ENCODE data around the gene A2ML1. TPM values are rescaled to one million over a fixed set of nuclear protein-coding genes. Genes with fewer than 3 reads are reported as not detected.
"Not testable (repeated sequence)": the region's sequence is repeated elsewhere in the genome, so short reads cannot be mapped to it uniquely, and the experiment has no call there.

A2ML1 gene
- total and polyA plus RNA-seq, 7 experiments from 2014 or later, result not detected

DNA sequence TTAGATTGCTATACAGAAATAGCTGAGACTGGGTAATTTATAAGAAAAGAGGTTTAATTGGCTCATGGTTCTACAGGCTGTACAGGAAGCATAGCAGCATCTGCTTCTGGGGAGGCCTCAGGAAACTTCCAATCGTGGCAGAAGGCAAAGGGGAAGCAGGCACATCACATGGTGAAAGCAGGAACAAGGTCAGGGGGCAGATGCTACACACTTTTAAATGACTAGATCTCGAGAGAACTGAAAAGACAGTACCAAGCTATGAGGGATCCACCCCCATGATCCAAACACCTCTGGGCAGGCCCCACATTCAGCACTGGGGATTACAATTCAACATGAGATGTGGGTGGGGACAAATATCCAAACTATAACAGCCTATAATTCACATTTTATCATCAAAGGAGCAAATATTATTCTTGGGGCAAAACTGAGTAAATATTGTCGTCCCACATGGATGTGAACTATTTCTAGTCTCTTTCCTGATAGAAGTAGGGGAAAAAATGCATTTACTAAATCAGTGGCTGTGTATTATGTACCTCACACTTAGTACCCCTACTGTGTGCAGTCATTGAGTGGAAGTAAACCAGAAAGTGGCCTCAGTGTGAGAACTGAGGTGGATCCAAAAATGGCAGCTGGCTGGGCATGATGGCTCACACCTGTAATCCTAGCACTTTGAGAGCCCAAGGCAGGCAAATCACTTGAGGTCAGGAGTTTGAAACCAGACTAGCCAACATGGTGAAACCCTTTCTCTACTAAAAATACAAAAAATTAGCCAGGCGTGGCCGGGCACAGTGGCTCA, 25.4 kb upstream of the A2ML1 start:
- Histone ChIP-seq H3K4me1 (ENCODE audit: control insufficient read depth in 2 of 2, insufficient read depth in 2 of 2, low read length in 2 of 2) (no peaks in the 10 kb centered on the region), H3K9me3 (ENCODE audit: control insufficient read depth in 2 of 3, low read length in 3 of 3) (no peaks in the 10 kb centered on the region), H3K4me3 (ENCODE audit: low read length) (no peak overlapping the region), H3K27me3 (ENCODE audit: control insufficient read depth in 2 of 2, insufficient read depth in 2 of 2, low read length in 2 of 2) (no peaks in the 10 kb centered on the region), H3K36me3 (ENCODE audit: control insufficient read depth in 2 of 3, insufficient read depth in 3 of 3, low read length in 3 of 3) (no peaks in the 10 kb centered on the region), H3K27ac (ENCODE audit: low read depth, low read length) (no peak overlapping the region)
- ChIA-PET POLR2A (no interaction called here), CTCF (interaction anchor here (0.6 kb wide), 1 partner anchor 95 kb away, joined by 4 read pairs; no protein-coding TSS in a partner anchor)
- H3K27me3 Mint-ChIP-seq, result no peaks in the 10 kb centered on the region
- DNase-seq, result no peak
- H3K4me3 Mint-ChIP-seq, result no peak overlapping the region
- H3K36me3 Mint-ChIP-seq, result peaks cover 0 to 12% (median 0%) of the 10 kb centered on the region in 5 donors
- ATAC-seq, result no peak
- H3K4me1 Mint-ChIP-seq, result peaks cover 0 to 3% (median 0%) of the 10 kb centered on the region in 7 donors
- peaks cover 0 to 18% (median 3%) of the 10 kb centered on the region in 11 donors for H3K9me3 Mint-ChIP-seq
- intact Hi-C loops (cut with micrococcal nuclease), result no loop called here
- H3K27ac Mint-ChIP-seq, result no peak overlapping the region

DNA sequence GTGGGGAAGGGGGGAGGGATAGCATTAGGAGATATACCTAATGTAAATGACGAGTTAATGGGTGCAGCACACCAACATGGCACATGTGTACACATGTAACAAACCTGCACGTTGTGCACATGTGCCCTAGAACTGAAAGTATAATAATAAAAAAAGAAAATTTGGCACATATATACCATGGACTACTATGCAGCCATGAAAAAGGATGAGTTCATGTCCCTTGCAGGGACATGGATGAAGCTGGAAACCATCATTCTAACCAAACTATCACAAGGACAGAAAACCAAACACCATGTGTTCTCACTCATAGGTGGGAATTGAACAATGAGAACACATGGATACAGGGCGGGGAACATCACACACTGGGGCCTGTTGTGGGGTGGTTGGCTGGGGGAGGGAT, 21.2 kb upstream of the A2ML1 start:
- ATAC-seq; H3K4me1 Mint-ChIP-seq; H3K36me3 ChIP-seq (ENCODE audit: control insufficient read depth in 2 of 3, insufficient read depth in 3 of 3, low read length in 3 of 3); H3K27me3 ChIP-seq (ENCODE audit: control insufficient read depth in 2 of 2, insufficient read depth in 2 of 2, low read length in 2 of 2); POLR2A ChIA-PET; H3K9me3 ChIP-seq (ENCODE audit: control insufficient read depth in 2 of 3, low read length in 3 of 3); CTCF ChIA-PET; DNase-seq; H3K4me3 Mint-ChIP-seq; intact Hi-C loops (cut with micrococcal nuclease); H3K36me3 Mint-ChIP-seq; H3K4me3 ChIP-seq (ENCODE audit: low read length); H3K27ac Mint-ChIP-seq; H3K27ac ChIP-seq (ENCODE audit: low read depth, low read length); H3K4me1 ChIP-seq (ENCODE audit: control insufficient read depth in 2 of 2, insufficient read depth in 2 of 2, low read length in 2 of 2); H3K27me3 Mint-ChIP-seq: not testable (repeated sequence)
- peaks cover 0 to 13% (median 0%) of the 10 kb centered on the region in 11 donors for H3K9me3 Mint-ChIP-seq

DNA sequence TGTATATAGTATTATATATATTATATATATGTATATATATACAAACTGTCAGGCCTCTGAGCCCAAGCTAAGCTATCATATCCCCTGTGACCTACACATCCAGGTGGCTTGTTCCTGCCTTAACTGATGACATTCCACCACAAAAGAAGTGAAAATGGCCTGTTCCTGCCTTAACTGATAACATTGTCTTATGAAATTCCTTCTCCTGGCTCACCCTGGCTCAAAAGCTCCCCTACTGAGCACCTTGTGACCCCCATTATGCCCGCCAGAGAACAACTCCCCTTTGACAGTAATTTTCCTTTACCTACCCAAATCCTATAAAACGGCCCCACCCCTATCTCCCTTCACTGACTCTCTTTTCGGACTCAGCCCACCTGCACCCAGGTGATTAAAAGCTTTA, 17.6 kb upstream of the A2ML1 start:
- POLR2A ChIA-PET; H3K27me3 ChIP-seq (ENCODE audit: control insufficient read depth in 2 of 2, insufficient read depth in 2 of 2, low read length in 2 of 2); H3K36me3 ChIP-seq (ENCODE audit: control insufficient read depth in 2 of 3, insufficient read depth in 3 of 3, low read length in 3 of 3); H3K4me3 ChIP-seq (ENCODE audit: low read length); H3K9me3 Mint-ChIP-seq; H3K27me3 Mint-ChIP-seq; H3K27ac ChIP-seq (ENCODE audit: low read depth, low read length); H3K4me1 ChIP-seq (ENCODE audit: control insufficient read depth in 2 of 2, insufficient read depth in 2 of 2, low read length in 2 of 2); H3K9me3 ChIP-seq (ENCODE audit: control insufficient read depth in 2 of 3, low read length in 3 of 3); H3K36me3 Mint-ChIP-seq; H3K27ac Mint-ChIP-seq; intact Hi-C loops (cut with micrococcal nuclease); ATAC-seq; H3K4me3 Mint-ChIP-seq; H3K4me1 Mint-ChIP-seq; DNase-seq; CTCF ChIA-PET: not testable (repeated sequence)

DNA sequence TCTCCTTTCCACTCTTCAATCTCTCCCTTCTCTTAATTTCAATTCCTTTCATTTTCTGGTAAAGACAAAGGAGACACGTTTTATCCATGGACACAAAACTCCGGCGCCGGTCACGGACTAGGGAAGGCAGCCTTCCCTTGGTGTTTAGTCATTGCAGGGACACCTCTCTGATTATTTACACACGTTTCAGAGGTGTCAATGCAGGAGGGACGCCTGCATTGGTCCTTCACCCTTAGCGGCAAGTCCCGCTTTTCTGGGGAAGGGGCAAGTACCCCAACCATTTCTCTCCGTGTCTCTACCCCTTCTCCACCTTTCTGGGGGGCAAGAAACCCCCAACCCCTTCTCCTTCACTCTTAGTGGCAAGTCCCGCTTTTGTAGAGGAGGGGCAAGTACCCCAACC, 16.9 kb upstream of the A2ML1 start:
- CTCF ChIA-PET; H3K27me3 ChIP-seq (ENCODE audit: control insufficient read depth in 2 of 2, insufficient read depth in 2 of 2, low read length in 2 of 2); H3K4me3 Mint-ChIP-seq; H3K9me3 Mint-ChIP-seq; H3K4me1 ChIP-seq (ENCODE audit: control insufficient read depth in 2 of 2, insufficient read depth in 2 of 2, low read length in 2 of 2); H3K27ac ChIP-seq (ENCODE audit: low read depth, low read length); H3K36me3 Mint-ChIP-seq; H3K36me3 ChIP-seq (ENCODE audit: control insufficient read depth in 2 of 3, insufficient read depth in 3 of 3, low read length in 3 of 3); intact Hi-C loops (cut with micrococcal nuclease); H3K4me1 Mint-ChIP-seq; ATAC-seq; POLR2A ChIA-PET; H3K9me3 ChIP-seq (ENCODE audit: control insufficient read depth in 2 of 3, low read length in 3 of 3); H3K27me3 Mint-ChIP-seq; DNase-seq; H3K4me3 ChIP-seq (ENCODE audit: low read length): not testable (repeated sequence)
- H3K27ac Mint-ChIP-seq, result peak overlapping the region in 1 of 9 donors; percentile 39

DNA sequence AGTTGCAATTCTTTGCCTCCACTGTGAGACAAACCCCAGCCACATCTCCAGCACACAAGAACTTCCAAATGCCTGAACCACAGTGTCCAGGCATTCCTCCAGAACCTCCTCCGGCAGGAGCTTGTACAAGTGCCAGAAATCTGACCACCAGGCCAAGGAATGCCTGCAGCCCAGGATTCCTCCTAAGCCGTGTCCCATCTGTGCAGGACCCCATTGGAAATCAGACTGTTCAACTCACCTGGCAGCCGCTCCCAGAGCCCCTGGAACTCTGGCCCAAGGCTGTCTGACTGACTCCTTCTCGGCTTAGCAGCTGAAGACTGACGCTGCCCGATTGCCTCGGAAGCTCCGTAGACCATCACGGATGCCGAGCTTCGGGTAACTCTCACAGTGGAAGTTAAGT, 15.3 kb upstream of the A2ML1 start:
- H3K9me3 ChIP-seq (ENCODE audit: control insufficient read depth in 2 of 3, low read length in 3 of 3); H3K27me3 ChIP-seq (ENCODE audit: control insufficient read depth in 2 of 2, insufficient read depth in 2 of 2, low read length in 2 of 2); H3K36me3 ChIP-seq (ENCODE audit: control insufficient read depth in 2 of 3, insufficient read depth in 3 of 3, low read length in 3 of 3); ATAC-seq; H3K27ac Mint-ChIP-seq; POLR2A ChIA-PET; H3K4me3 ChIP-seq (ENCODE audit: low read length); H3K36me3 Mint-ChIP-seq; CTCF ChIA-PET; H3K27ac ChIP-seq (ENCODE audit: low read depth, low read length); intact Hi-C loops (cut with micrococcal nuclease); H3K27me3 Mint-ChIP-seq; H3K4me3 Mint-ChIP-seq; DNase-seq; H3K9me3 Mint-ChIP-seq; H3K4me1 Mint-ChIP-seq; H3K4me1 ChIP-seq (ENCODE audit: control insufficient read depth in 2 of 2, insufficient read depth in 2 of 2, low read length in 2 of 2): not testable (repeated sequence)

DNA sequence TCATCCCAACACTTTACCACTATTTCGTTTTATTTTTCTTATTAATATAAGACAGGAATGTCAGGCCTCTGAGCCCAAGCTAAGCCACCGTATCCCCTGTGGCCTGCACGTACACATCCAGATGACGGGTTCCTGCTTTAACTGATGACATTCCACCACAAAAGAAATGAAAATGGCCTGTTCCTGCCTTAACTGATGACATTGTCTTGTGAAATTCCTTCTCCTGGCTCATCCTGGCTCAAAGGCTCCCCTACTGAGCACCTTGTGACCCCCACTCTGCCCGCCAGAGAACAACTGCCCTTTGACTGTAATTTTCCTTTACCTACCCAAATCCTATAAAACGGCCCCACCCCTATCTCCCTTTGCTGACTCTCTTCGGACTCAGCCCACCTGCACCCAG, 12.3 kb upstream of the A2ML1 start:
- intact Hi-C loops (cut with micrococcal nuclease); H3K4me1 Mint-ChIP-seq; H3K27me3 Mint-ChIP-seq; DNase-seq; H3K9me3 ChIP-seq (ENCODE audit: control insufficient read depth in 2 of 3, low read length in 3 of 3); H3K9me3 Mint-ChIP-seq; H3K36me3 ChIP-seq (ENCODE audit: control insufficient read depth in 2 of 3, insufficient read depth in 3 of 3, low read length in 3 of 3); H3K27me3 ChIP-seq (ENCODE audit: control insufficient read depth in 2 of 2, insufficient read depth in 2 of 2, low read length in 2 of 2); H3K4me3 Mint-ChIP-seq; POLR2A ChIA-PET; ATAC-seq; H3K27ac ChIP-seq (ENCODE audit: low read depth, low read length); CTCF ChIA-PET; H3K4me3 ChIP-seq (ENCODE audit: low read length); H3K4me1 ChIP-seq (ENCODE audit: control insufficient read depth in 2 of 2, insufficient read depth in 2 of 2, low read length in 2 of 2); H3K36me3 Mint-ChIP-seq: not testable (repeated sequence)
- peak overlapping the region in 1 of 9 donors; percentile 36 for H3K27ac Mint-ChIP-seq

- no peaks in the 10 kb centered on the region for H3K27me3 ChIP-seq (ENCODE audit: control insufficient read depth in 2 of 2, insufficient read depth in 2 of 2, low read length in 2 of 2)
- H3K4me1 Mint-ChIP-seq, result peaks cover 0 to 7% (median 0%) of the 10 kb centered on the region in 7 donors
- no peak overlapping the region for H3K4me3 Mint-ChIP-seq
- H3K9me3 ChIP-seq (ENCODE audit: control insufficient read depth in 2 of 3, low read length in 3 of 3), result no peaks in the 10 kb centered on the region
- no peak overlapping the region for H3K27ac Mint-ChIP-seq
- CTCF ChIA-PET, result no interaction called here
- no peaks in the 10 kb centered on the region for H3K36me3 Mint-ChIP-seq
- intact Hi-C loops (cut with micrococcal nuclease), result no loop called here
- no peaks in the 10 kb centered on the region for H3K36me3 ChIP-seq (ENCODE audit: control insufficient read depth in 2 of 3, insufficient read depth in 3 of 3, low read length in 3 of 3)
- H3K27ac ChIP-seq (ENCODE audit: low read depth, low read length), result no peak overlapping the region
- H3K4me1 ChIP-seq (ENCODE audit: control insufficient read depth in 2 of 2, insufficient read depth in 2 of 2, low read length in 2 of 2), result no peaks in the 10 kb centered on the region
- no peak overlapping the region for H3K4me3 ChIP-seq (ENCODE audit: low read length)
- DNase-seq (no peak), ATAC-seq (no peak)
- H3K9me3 Mint-ChIP-seq, result no peaks in the 10 kb centered on the region
- no peaks in the 10 kb centered on the region for H3K27me3 Mint-ChIP-seq
- POLR2A ChIA-PET, result no interaction called here
Measured at GRCh38 chr12:8813572-8814357, 8.7 kb upstream of the A2ML1 start.

All from naive thymus-derived CD4-positive, alpha-beta T cell (primary cell).